GM18526 (cell line): ENCODE data around the gene TMC6.

Experiments
- POLR2A ChIP-seq: IDR thresholded peaks from 3 replicates; pipeline ENCODE4 v1.6.1; 2011; ENCODE audit not compliant: insufficient read length; ENCODE audit errors: extremely low read depth

The TMC6 gene

GRCh38 chr17:78128551-78129350 is at the start of gene TMC6:
Gene TMC6, minus strand, starts transcription at chr17:78128755. Its CDS starts 1,923 bp downstream, at chr17:78126832.
- peak; percentile 76 for TF ChIP-seq POLR2A

- TF ChIP-seq POLR2A: peak; percentile 49
Observed at GRCh38 chr17:78176548-78177025, 48.0 kb upstream of the TMC6 start.

GRCh38 chr17:78175643-78175981 is 47.1 kb upstream of the TMC6 start:
- peak; percentile 7 for TF ChIP-seq POLR2A

GRCh38 chr17:78174870-78175642 is 46.5 kb upstream of the TMC6 start:
- TF ChIP-seq POLR2A: peak; percentile 20

GRCh38 chr17:78174346-78174869 is 45.9 kb upstream of the TMC6 start:
- TF ChIP-seq POLR2A: peak; percentile 55

- peak; percentile 14 for TF ChIP-seq POLR2A
Observed at GRCh38 chr17:78173097-78173715, 44.7 kb upstream of the TMC6 start.

GRCh38 chr17:78172249-78173051 is 43.9 kb upstream of the TMC6 start:
- peak; percentile 18 for TF ChIP-seq POLR2A

GRCh38 chr17:78170692-78171590 is 42.4 kb upstream of the TMC6 start:
- peak; percentile 9 for TF ChIP-seq POLR2A

- peak; percentile 21 for TF ChIP-seq POLR2A
Observed at GRCh38 chr17:78168903-78169793, 40.6 kb upstream of the TMC6 start.

- TF ChIP-seq POLR2A: peak; percentile 82
Observed at GRCh38 chr17:78168242-78168902, 39.8 kb upstream of the TMC6 start, which contains the start of gene SYNGR2. Gene SYNGR2, plus strand, starts transcription at chr17:78168581. Its CDS starts 36 bp downstream, at chr17:78168617.

- TF ChIP-seq POLR2A: no peak
Observed at GRCh38 chr17:78166416-78166815, 37.9 kb upstream of the TMC6 start.
